HG03060 (cell line): ENCODE results near the gene MFSD12.

ENCODE experiments used
- ATAC-seq: cut with Tn5 transposase; IDR thresholded peaks from one replicate; pipeline ENCODE4 v1.9.1; 2021; ENCODE audit warnings: low read depth, moderate number of reproducible peaks; ENCODE audit not compliant: unreplicated experiment

MFSD12 gene

GRCh38 chr19:3526507-3527237 lies 30.7 kb downstream of the MFSD12 start:
- no peak for ATAC-seq

GRCh38 chr19:3524904-3525451 lies 32.4 kb downstream of the MFSD12 start:
- no peak for ATAC-seq

- ATAC-seq, result no peak
Measured at GRCh38 chr19:3524078-3524842, 33.1 kb downstream of the MFSD12 start.

GRCh38 chr19:3523361-3524077 lies 33.9 kb downstream of the MFSD12 start:
- no peak for ATAC-seq

GRCh38 chr19:3522421-3523360 lies 34.7 kb downstream of the MFSD12 start:
- no peak for ATAC-seq

GRCh38 chr19:3521104-3521445 lies 36.3 kb downstream of the MFSD12 start:
- no peak for ATAC-seq

- no peak for ATAC-seq
Measured at GRCh38 chr19:3520166-3521103, 37.0 kb downstream of the MFSD12 start.

GRCh38 chr19:3519126-3519525 lies 38.3 kb downstream of the MFSD12 start:
- ATAC-seq, result no peak

- ATAC-seq, result no peak
Measured at GRCh38 chr19:3518659-3519058, 38.7 kb downstream of the MFSD12 start.

- ATAC-seq, result no peak
Measured at GRCh38 chr19:3518255-3518654, 39.1 kb downstream of the MFSD12 start.

GRCh38 chr19:3517638-3518037 lies 39.7 kb downstream of the MFSD12 start:
- ATAC-seq, result no peak

GRCh38 chr19:3516675-3517207 lies 40.6 kb downstream of the MFSD12 start:
- ATAC-seq, result no peak

GRCh38 chr19:3515891-3516422 lies 41.4 kb downstream of the MFSD12 start:
- no peak for ATAC-seq

GRCh38 chr19:3514930-3515329 lies 42.5 kb downstream of the MFSD12 start:
- ATAC-seq, result no peak

GRCh38 chr19:3513229-3514140 lies 43.9 kb downstream of the MFSD12 start:
- ATAC-seq, result no peak

- no peak for ATAC-seq
Measured at GRCh38 chr19:3512562-3513228, 44.7 kb downstream of the MFSD12 start.
